Measurements from ENCODE around the gene COX8A. TPM values are rescaled to one million over a fixed set of nuclear protein-coding genes. Genes with fewer than 3 reads are reported as not detected.

The COX8A gene
- total and polyA plus RNA-seq, 2 experiments from 2014 or later, result 712 to 1,014 TPM

- Histone ChIP-seq H3K9me3 (ENCODE audit: low read depth) (no peaks in the 10 kb centered on the region), H3K4me3 (no peak overlapping the region), H3K36me3 (no peaks in the 10 kb centered on the region), H3K4me1 (ENCODE audit: low read depth) (peaks cover 4% of the 10 kb centered on the region), H3K27ac (no peak overlapping the region), H3K27me3 (peaks cover 10% of the 10 kb centered on the region)
- no peak for TF ChIP-seq CTCF (IDR thresholded peaks at IDR 0.05; ENCODE audit: low read depth, low read length)
- DNase-seq (ENCODE audit: low read depth in 1 of 2, low spot score in 1 of 2), result no peak
Measured at GRCh38 chr11:64010783-64011182, 36.4 kb downstream of the COX8A start.

GRCh38 chr11:64011371-64011770, 37.0 kb downstream of the COX8A start:
- H3K27me3 ChIP-seq, result peaks cover 5% of the 10 kb centered on the region

GRCh38 chr11:64013141-64013896, 38.9 kb downstream of the COX8A start:
- no peak for DNase-seq (ENCODE audit: low read depth in 1 of 2, low spot score in 1 of 2)
- Histone ChIP-seq H3K9me3 (ENCODE audit: low read depth) (no peaks in the 10 kb centered on the region), H3K4me3 (no peak overlapping the region), H3K27me3 (peaks cover 5% of the 10 kb centered on the region), H3K36me3 (no peaks in the 10 kb centered on the region), H3K4me1 (ENCODE audit: low read depth) (no peaks in the 10 kb centered on the region), H3K27ac (no peak overlapping the region)
- no peak for TF ChIP-seq CTCF (IDR thresholded peaks at IDR 0.05; ENCODE audit: low read depth, low read length)

More at GRCh38 chr11:64011371-64011770, 37.0 kb downstream of the COX8A start:
- peaks cover 4% of the 10 kb centered on the region for H3K4me1 ChIP-seq (ENCODE audit: low read depth)
- no peaks in the 10 kb centered on the region for H3K9me3 ChIP-seq (ENCODE audit: low read depth)
- no peaks in the 10 kb centered on the region for H3K36me3 ChIP-seq
- TF ChIP-seq CTCF (IDR thresholded peaks at IDR 0.05; ENCODE audit: low read depth, low read length), result no peak
- no peak overlapping the region for H3K4me3 ChIP-seq
- no peak overlapping the region for H3K27ac ChIP-seq
- DNase-seq (ENCODE audit: low read depth in 1 of 2, low spot score in 1 of 2), result no peak

GRCh38 chr11:64014356-64014755, 39.9 kb downstream of the COX8A start:
- H3K27me3 ChIP-seq, result peaks cover under 1% of the 10 kb centered on the region
- no peaks in the 10 kb centered on the region for H3K4me1 ChIP-seq (ENCODE audit: low read depth)
- no peaks in the 10 kb centered on the region for H3K36me3 ChIP-seq
- no peak for TF ChIP-seq CTCF (IDR thresholded peaks at IDR 0.05; ENCODE audit: low read depth, low read length)
- H3K27ac ChIP-seq, result no peak overlapping the region
- no peak for DNase-seq (ENCODE audit: low read depth in 1 of 2, low spot score in 1 of 2)
- no peak overlapping the region for H3K4me3 ChIP-seq
- H3K9me3 ChIP-seq (ENCODE audit: low read depth), result no peaks in the 10 kb centered on the region

GRCh38 chr11:64015510-64015909, 41.1 kb downstream of the COX8A start:
- TF ChIP-seq CTCF (IDR thresholded peaks at IDR 0.05; ENCODE audit: low read depth, low read length), result no peak
- Histone ChIP-seq H3K27ac (no peak overlapping the region), H3K4me3 (no peak overlapping the region), H3K27me3 (no peaks in the 10 kb centered on the region), H3K9me3 (ENCODE audit: low read depth) (no peaks in the 10 kb centered on the region), H3K36me3 (no peaks in the 10 kb centered on the region), H3K4me1 (ENCODE audit: low read depth) (no peaks in the 10 kb centered on the region)
- DNase-seq (ENCODE audit: low read depth in 1 of 2, low spot score in 1 of 2), result no peak

Measured in cardiac muscle cell (in vitro differentiated cells and primary cell).